B cell (primary cell): ENCODE results near the gene SRSF10. TPM values are rescaled to one million over a fixed set of nuclear protein-coding genes. Genes with fewer than 3 reads are reported as not detected.

ENCODE experiments used
- ATAC-seq: fragments of 200-7000 bp; cut with Tn5 transposase; one replicate; pipeline ENCODE4 v1.10.0; 2021; ENCODE audit warnings: low read depth, mild to moderate bottlenecking, moderate number of reproducible peaks, moderate library complexity
- CTCF ChIA-PET: fragments of 350-600 bp; sonication (Branson Sonifier 250); formaldehyde crosslinking; loops from one replicate; lab custom pipeline; 2021; ENCODE audit warnings: antibody characterized with exemption, inconsistent platforms; lab: Charles Lee
- POLR2A ChIA-PET: fragments of 350-600 bp; sonication (Branson Sonifier 250); formaldehyde crosslinking; loops from one replicate; lab custom pipeline; 2021; ENCODE audit warnings: antibody characterized with exemption; lab: Charles Lee
- DNase-seq: peaks from one replicate; pipeline ENCODE4 v3.0.0; 2013
- H2AFZ ChIP-seq: 2 replicates; pipeline ENCODE4 v1.6.1; 2012; ENCODE audit warnings: mild to moderate bottlenecking, low read depth, low read length; ENCODE audit not compliant: insufficient read depth, poor library complexity, severe bottlenecking
- H3K27ac ChIP-seq, 2 donors: 1 replicate in 1 of 2; 2 replicates in 1 of 2; pipeline ENCODE4 v1.5.1; 2012 to 2013; ENCODE audit warnings: low read length in 2 of 2, mild to moderate bottlenecking in 2 of 2, moderate library complexity in 1 of 2
- H3K27me3 ChIP-seq, 4 experiments: fragments of 200-600 bp in 1 of 4; sonication (generic) in 1 of 4; replicated peaks in 1 of 4; 1 replicate in 2 of 4; 2 replicates in 2 of 4; pipeline versions ENCODE4 v1.6.1 to v1.7.0; 2013 to 2016; ENCODE audit warnings: low read length in 3 of 4, mild to moderate bottlenecking in 2 of 4, mixed read lengths in 1 of 4, moderate library complexity in 1 of 4; ENCODE audit not compliant: insufficient read depth in 4 of 4, control insufficient read depth in 3 of 4; ENCODE audit errors: control extremely low read depth in 1 of 4
- H3K36me3 ChIP-seq, 2 experiments: replicated peaks in 1 of 2; 1 replicate in 1 of 2; 2 replicates in 1 of 2; pipeline versions ENCODE4 v1.6.1 to v1.7.1; 2013; ENCODE audit warnings: low read length in 1 of 2; ENCODE audit not compliant: insufficient read depth in 2 of 2, control insufficient read depth in 1 of 2; ENCODE audit errors: control extremely low read depth in 1 of 2, extremely low read depth in 1 of 2
- H3K4me1 ChIP-seq, 2 donors: fragments of 200-600 bp in 1 of 2; sonication (generic) in 1 of 2; 1 replicate in 1 of 2; 2 replicates in 1 of 2; pipeline versions ENCODE4 v1.5.1 to v1.6.1; 2013 to 2017; ENCODE audit warnings: low read length in 2 of 2; ENCODE audit not compliant: control insufficient read depth in 2 of 2, insufficient read depth in 2 of 2
- H3K4me2 ChIP-seq: replicated peaks from 2 replicates; pipeline ENCODE3; 2012; ENCODE audit warnings: mild to moderate bottlenecking, low read depth, low read length; ENCODE audit not compliant: poor library complexity, severe bottlenecking
- H3K4me3 ChIP-seq, 5 experiments: fragments of 200-600 bp in 1 of 5; sonication (generic) in 1 of 5; 1 replicate in 3 of 5; 2 replicates in 2 of 5; pipeline versions ENCODE4 v1.5.1 to v1.7.0; 2011 to 2016; ENCODE audit warnings: low read length in 4 of 5, mild to moderate bottlenecking in 4 of 5, low read depth in 2 of 5, control low read depth in 1 of 5, moderate library complexity in 1 of 5; ENCODE audit not compliant: insufficient read depth in 1 of 5; ENCODE audit errors: control extremely low read depth in 1 of 5, extremely low read depth in 1 of 5
- H3K79me2 ChIP-seq: fragments of 200-600 bp; sonication (generic); one replicate; pipeline ENCODE4 v1.6.0; 2016; ENCODE audit warnings: low read length; ENCODE audit not compliant: control insufficient read depth, insufficient read depth
- H3K9ac ChIP-seq: fragments of 200-600 bp; sonication (generic); 2 replicates; pipeline ENCODE4 v1.6.1; 2017; ENCODE audit warnings: mild to moderate bottlenecking, low read length, moderate library complexity
- H3K9me3 ChIP-seq, 3 donors: one replicate each; pipeline versions ENCODE4 v1.6.1 to v1.7.1; 2013; ENCODE audit warnings: low read length in 2 of 3; ENCODE audit not compliant: control insufficient read depth in 2 of 3, insufficient read depth in 1 of 3; ENCODE audit errors: control extremely low read depth in 1 of 3
- H4K20me1 ChIP-seq: 2 replicates; pipeline ENCODE4 v1.6.0; 2012; ENCODE audit warnings: mild to moderate bottlenecking, low read length; ENCODE audit not compliant: insufficient read depth, control insufficient read depth, poor library complexity, severe bottlenecking
- H3K27ac Mint-ChIP-seq: one replicate; pipeline ENCODE4 v1.8.0; 2021; ENCODE audit warnings: mixed read lengths
- H3K27me3 Mint-ChIP-seq: one replicate; pipeline ENCODE4 v1.8.0; 2021; ENCODE audit warnings: mixed read lengths
- H3K4me1 Mint-ChIP-seq: one replicate; pipeline ENCODE4 v1.8.0; 2021; ENCODE audit warnings: mixed read lengths
- H3K4me3 Mint-ChIP-seq: one replicate; pipeline ENCODE4 v1.8.0; 2021; ENCODE audit warnings: mixed read lengths
- H3K9me3 Mint-ChIP-seq: one replicate; pipeline ENCODE4 v1.8.0; 2022; ENCODE audit warnings: mixed read lengths; ENCODE audit not compliant: insufficient read depth
- EZH2 ChIP-seq: IDR thresholded peaks from 2 replicates; pipeline ENCODE4 v1.6.1; 2012; ENCODE audit warnings: borderline replicate concordance, low read depth, mild to moderate bottlenecking, moderate library complexity, low read length; ENCODE audit not compliant: insufficient read depth, poor library complexity, severe bottlenecking
- WGBS: methylation state at CpG from one replicate; pipeline ENCODE4 v1.1.5; 2013; ENCODE audit warnings: missing lambda C conversion rate; ENCODE audit not compliant: insufficient coverage; 5-methylcytosine and 5-hydroxymethylcytosine counted together
- intact Hi-C: fragments of 100-400 bp; cut with micrococcal nuclease; formaldehyde crosslinking; loops from one replicate; pipeline ENCODE4 v1.10.0; 2022
- polyA plus RNA-seq: library from polyadenylated mRNA; depleted of rRNA; stranded (reverse); fragments of >200 nt; gene quantifications from 2 replicates; pipeline ENCODE4 v1.2.3, GENCODE V29; 2012
- total RNA-seq, 2 donors: library from RNA; stranded (reverse); fragments of 120-200 nt in 1 of 2; gene quantifications; 1 replicate in 1 of 2; 2 replicates in 1 of 2; pipeline versions ENCODE4 v1.2.3 to v1.2.4, GENCODE V29; 2013 to 2022
- TF ChIP-seq, protein P1 (sequence below): fragments of 200-600 bp; IDR thresholded peaks from one replicate; pipeline ENCODE4 v1.8.0; 2022; ENCODE audit warnings: antibody characterized with exemption, mild to moderate bottlenecking

The SRSF10 gene
- total and polyA plus RNA-seq, 2 donors (not counting 1 experiment from before 2014, with no cell fraction given), result 98.6 to 213 TPM

DNA sequence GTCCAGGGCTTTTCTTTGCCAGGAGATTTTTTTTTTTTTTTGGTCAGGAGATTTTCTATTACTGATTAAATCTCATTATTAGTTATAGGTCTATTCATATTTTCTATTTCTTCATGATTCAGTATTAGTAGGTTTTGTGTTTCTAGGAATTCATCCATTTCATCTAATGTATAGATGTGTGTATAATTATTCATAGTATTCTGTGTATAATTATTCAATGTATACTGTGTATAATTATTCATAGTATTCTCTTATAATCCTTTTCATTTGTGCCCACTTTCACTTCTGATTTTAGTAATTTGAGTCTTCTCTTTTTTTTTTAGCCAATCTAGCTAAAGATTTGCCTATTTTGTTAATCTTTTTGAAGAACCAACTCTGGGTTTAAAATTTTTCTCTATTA lies 32.8 kb downstream of the SRSF10 start:
- H4K20me1 ChIP-seq, result no peaks in the 10 kb centered on the region
- no peaks in the 10 kb centered on the region for H3K27me3 ChIP-seq
- DNase-seq, result no peak
- H3K9me3 ChIP-seq, result peaks cover 0 to 4% (median 4%) of the 10 kb centered on the region in 3 donors
- intact Hi-C loops, result no loop called here
- ATAC-seq, result no peak
- H3K4me1 ChIP-seq, result peaks cover 17 to 24% of the 10 kb centered on the region in 2 donors
- no peaks in the 10 kb centered on the region for H3K27me3 Mint-ChIP-seq
- H2AFZ ChIP-seq, result no peak overlapping the region
- no peak overlapping the region for H3K27ac ChIP-seq
- no peaks in the 10 kb centered on the region for H3K79me2 ChIP-seq
- CTCF ChIA-PET, result interaction anchor here (1.0 to 1.6 kb wide), 6 partner anchors 8 to 137 kb away, joined by 3 to 9 read pairs (median 4); no protein-coding TSS in a partner anchor
- POLR2A ChIA-PET, result interaction anchor here (0.6 kb wide), 1 partner anchor 11 kb away, joined by 3 read pairs; no protein-coding TSS in a partner anchor
- TF ChIP-seq, protein P1, sequence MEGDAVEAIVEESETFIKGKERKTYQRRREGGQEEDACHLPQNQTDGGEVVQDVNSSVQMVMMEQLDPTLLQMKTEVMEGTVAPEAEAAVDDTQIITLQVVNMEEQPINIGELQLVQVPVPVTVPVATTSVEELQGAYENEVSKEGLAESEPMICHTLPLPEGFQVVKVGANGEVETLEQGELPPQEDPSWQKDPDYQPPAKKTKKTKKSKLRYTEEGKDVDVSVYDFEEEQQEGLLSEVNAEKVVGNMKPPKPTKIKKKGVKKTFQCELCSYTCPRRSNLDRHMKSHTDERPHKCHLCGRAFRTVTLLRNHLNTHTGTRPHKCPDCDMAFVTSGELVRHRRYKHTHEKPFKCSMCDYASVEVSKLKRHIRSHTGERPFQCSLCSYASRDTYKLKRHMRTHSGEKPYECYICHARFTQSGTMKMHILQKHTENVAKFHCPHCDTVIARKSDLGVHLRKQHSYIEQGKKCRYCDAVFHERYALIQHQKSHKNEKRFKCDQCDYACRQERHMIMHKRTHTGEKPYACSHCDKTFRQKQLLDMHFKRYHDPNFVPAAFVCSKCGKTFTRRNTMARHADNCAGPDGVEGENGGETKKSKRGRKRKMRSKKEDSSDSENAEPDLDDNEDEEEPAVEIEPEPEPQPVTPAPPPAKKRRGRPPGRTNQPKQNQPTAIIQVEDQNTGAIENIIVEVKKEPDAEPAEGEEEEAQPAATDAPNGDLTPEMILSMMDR, result no peak
- TF ChIP-seq EZH2, result no peak
- H3K9me3 Mint-ChIP-seq, result no peaks in the 10 kb centered on the region
- no peak overlapping the region for H3K9ac ChIP-seq
- H3K4me3 Mint-ChIP-seq, result no peak overlapping the region
- no peak overlapping the region for H3K4me3 ChIP-seq
- H3K4me2 ChIP-seq, result no peak overlapping the region
- H3K27ac Mint-ChIP-seq, result no peak overlapping the region
- H3K4me1 Mint-ChIP-seq, result peaks cover 18% of the 10 kb centered on the region
- H3K36me3 ChIP-seq, result no peaks in the 10 kb centered on the region

DNA sequence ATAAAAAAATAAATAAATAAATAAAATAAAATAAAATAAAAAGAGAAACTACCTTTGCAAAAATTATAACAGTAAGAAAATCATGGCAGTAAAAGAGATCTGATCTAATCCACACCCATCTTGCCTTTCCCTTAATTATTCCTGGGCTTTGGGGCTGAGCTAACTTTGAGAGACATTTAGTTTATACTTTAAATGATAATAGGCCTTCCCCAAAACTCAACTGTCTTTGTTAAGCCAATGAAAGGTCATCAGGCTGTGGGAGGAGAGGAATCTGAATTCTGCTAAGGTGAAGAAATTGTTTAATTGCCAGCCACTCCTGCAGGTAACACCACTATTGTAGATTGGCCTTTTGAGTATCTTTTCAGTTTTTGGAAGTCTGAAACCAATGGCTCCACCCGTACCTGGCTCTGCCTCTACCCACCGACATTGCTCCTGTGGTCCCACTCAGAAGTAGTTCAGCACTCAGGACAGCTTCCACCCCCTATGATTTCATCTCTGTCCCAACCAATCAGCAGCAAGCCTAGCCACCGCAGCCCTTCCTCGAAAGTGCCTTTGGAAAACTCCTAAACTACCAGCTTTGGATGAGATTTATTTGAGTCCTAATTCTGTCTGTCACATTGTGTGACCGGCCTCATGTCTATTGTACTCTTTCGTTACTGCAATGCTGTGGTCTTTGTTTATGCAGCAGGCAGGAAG lies 43.5 kb downstream of the SRSF10 start:
- H3K27me3 ChIP-seq, result no peaks in the 10 kb centered on the region
- TF ChIP-seq EZH2, result no peak
- TF ChIP-seq, protein P1, result no peak
- no peak overlapping the region for H3K9ac ChIP-seq
- H3K27ac ChIP-seq, result no peak overlapping the region
- CTCF ChIA-PET, result interaction anchor here (1.8 kb wide), 1 partner anchor 20 kb away, joined by 3 read pairs; no protein-coding TSS in a partner anchor
- H3K4me2 ChIP-seq, result no peak overlapping the region
- no peaks in the 10 kb centered on the region for H3K36me3 ChIP-seq
- no peak overlapping the region for H3K4me3 ChIP-seq
- intact Hi-C loops, result no loop called here
- peaks cover 22% of the 10 kb centered on the region for H3K4me1 Mint-ChIP-seq
- no peak for ATAC-seq
- no peaks in the 10 kb centered on the region for H3K9me3 ChIP-seq
- POLR2A ChIA-PET, result no interaction called here
- H3K4me1 ChIP-seq, result peaks cover 9 to 20% of the 10 kb centered on the region in 2 donors
- H2AFZ ChIP-seq, result no peak overlapping the region
- H3K27ac Mint-ChIP-seq, result peak overlapping the region; percentile 2
- no peaks in the 10 kb centered on the region for H3K79me2 ChIP-seq
- H4K20me1 ChIP-seq, result no peaks in the 10 kb centered on the region
- H3K4me3 Mint-ChIP-seq, result no peak overlapping the region
- 92% methylated on average over 4 of the region's 6 CpGs for WGBS
- no peaks in the 10 kb centered on the region for H3K27me3 Mint-ChIP-seq
- H3K9me3 Mint-ChIP-seq, result no peaks in the 10 kb centered on the region
- no peak for DNase-seq
